Psoas muscle (tissue), 8 donors: ENCODE results near the gene GTF2A2. TPM values are rescaled to one million over a fixed set of nuclear protein-coding genes. Genes with fewer than 3 reads are reported as not detected.

ENCODE experiments used
- ATAC-seq, 4 donors: fragments of 200-7000 bp; cut with Tn5 transposase; one replicate each; pipeline ENCODE4 v1.9.1; 2020; ENCODE audit warnings: moderate library complexity in 3 of 4, mild to moderate bottlenecking in 2 of 4
- DNase-seq, 2 donors: peaks; one replicate each; pipeline ENCODE4 v3.0.0-alpha.2; 2020
- H3K27ac ChIP-seq: fragments of 200-600 bp; one replicate; pipeline ENCODE4 v1.8.0; 2022
- H3K27me3 ChIP-seq, 3 donors: fragments of 200-600 bp in 1 of 3; one replicate each; pipeline versions ENCODE4 v1.6.1 to v1.8.0; 2013 to 2022; ENCODE audit warnings: low read length in 2 of 3, mild to moderate bottlenecking in 2 of 3, moderate library complexity in 1 of 3; ENCODE audit not compliant: insufficient read depth in 3 of 3
- H3K36me3 ChIP-seq, 2 donors: fragments of 200-600 bp in 1 of 2; one replicate each; pipeline versions ENCODE4 v1.6.1 to v1.8.0; 2013 to 2022; ENCODE audit warnings: low read depth in 1 of 2, mild to moderate bottlenecking in 1 of 2, moderate library complexity in 1 of 2; ENCODE audit not compliant: insufficient read depth in 1 of 2
- H3K4me1 ChIP-seq: fragments of 200-600 bp; one replicate; pipeline ENCODE4 v1.8.0; 2022
- H3K4me3 ChIP-seq: fragments of 200-600 bp; one replicate; pipeline ENCODE4 v1.8.0; 2022; ENCODE audit warnings: mild to moderate bottlenecking
- H3K9me3 ChIP-seq: fragments of 200-600 bp; one replicate; pipeline ENCODE4 v1.8.0; 2022
- CTCF ChIP-seq: fragments of 200-600 bp; IDR thresholded peaks from one replicate; pipeline ENCODE4 v1.8.0; 2022; ENCODE audit warnings: antibody characterized with exemption
- WGBS, 3 donors: extraction: QIAGEN DNeasy Blood & Tissue Kit; methylation state at CpG; one replicate each; pipeline versions ENCODE4 v1.1.6 to v1.1.7; 2013; 5-methylcytosine and 5-hydroxymethylcytosine counted together
- intact Hi-C, 2 donors: fragments of 100-400 bp; cut with DNase I; formaldehyde crosslinking; loops; one replicate each; pipeline versions ENCODE4 v1.11.0 to v1.14.2; 2022
- polyA plus RNA-seq, 3 donors: library from polyadenylated mRNA; stranded (reverse); fragments of 200-250 nt; gene quantifications; one replicate each; pipeline ENCODE4 v1.2.3, GENCODE V29; 2013
- total RNA-seq, 4 donors: library from RNA; stranded (reverse); fragmentation: NEBNext Ultra II Directional in 2 of 4; extraction: Animal tissue kit (Norgen Biotek cat#: 25700) in 2 of 4; gene quantifications; one replicate each; pipeline versions ENCODE4 v1.2.1 to v1.2.4, GENCODE V29; 2021 to 2023
- donor health status: healthy with polysubstance abuse.
- donor health status: DM: no; HTN: no; CAD: no; lungs with moderate emphysema.
- donor health status: Bipolar disorder and iron deficiency.
- donor health status: healthy.
- donor health status: DM: yes; HTN: yes; CAD: no.
- donor health status: DM: no; HTN: no; CAD: no.
- donor health status: DM: no; HTN: no; CAD: no.
- donor health status: DM: yes; HTN: yes; CAD: no.

The GTF2A2 gene
- total and polyA plus RNA-seq, 7 donors: 84.1 to 229 (median 113) TPM

GRCh38 chr15:59611276-59612260 is 45.7 kb downstream of the GTF2A2 start, which contains the start of gene GCNT3:
Gene GCNT3, plus strand, starts transcription at chr15:59611783. Its CDS starts 6,456 bp downstream, at chr15:59618239.
- DNase-seq: no peak
- Histone ChIP-seq H3K4me1 (no peaks in the 10 kb centered on the region), H3K27me3 (peaks cover 0 to 10% (median 3%) of the 10 kb centered on the region in 3 donors), H3K9me3 (no peaks in the 10 kb centered on the region), H3K36me3 (no peaks in the 10 kb centered on the region), H3K27ac (no peak within 1 kb of the TSS), H3K4me3 (no peak within 1 kb of the TSS)
- TF ChIP-seq CTCF: no peak
- ATAC-seq: no peak
- intact Hi-C loops: no loop called here
- 76 to 77% (median 76%) methylated on average over 8 of the region's 8 CpGs for WGBS, 3 donors

GRCh38 chr15:59609730-59610712 is 47.3 kb downstream of the GTF2A2 start:
- Histone ChIP-seq H3K4me3 (no peak overlapping the region), H3K36me3 (no peaks in the 10 kb centered on the region), H3K9me3 (no peaks in the 10 kb centered on the region), H3K27me3 (peaks cover 0 to 6% (median 3%) of the 10 kb centered on the region in 3 donors), H3K4me1 (no peaks in the 10 kb centered on the region), H3K27ac (no peak overlapping the region)
- no peak for TF ChIP-seq CTCF
- no peak for ATAC-seq
- 57 to 65% (median 61%) methylated on average over 6 to 7 of the region's 7 CpGs for WGBS, 3 donors
- DNase-seq: no peak
- intact Hi-C loops: no loop called here

- DNase-seq (no peak), ATAC-seq (no peak)
- no peak overlapping the region for H3K27ac ChIP-seq
- intact Hi-C loops: no loop called here
- H3K36me3 ChIP-seq: no peaks in the 10 kb centered on the region
- 81 to 96% (median 81%) methylated on average over 5 of the region's 5 CpGs for WGBS, 3 donors
- no peaks in the 10 kb centered on the region for H3K9me3 ChIP-seq
- no peak overlapping the region for H3K4me3 ChIP-seq
- no peaks in the 10 kb centered on the region for H3K4me1 ChIP-seq
- TF ChIP-seq CTCF: no peak
- H3K27me3 ChIP-seq: peaks cover 0 to 6% (median 3%) of the 10 kb centered on the region in 3 donors
Measured at GRCh38 chr15:59605994-59606393, 51.3 kb downstream of the GTF2A2 start.

- intact Hi-C loops: no loop called here
- Histone ChIP-seq H3K4me1 (no peaks in the 10 kb centered on the region), H3K36me3 (no peaks in the 10 kb centered on the region), H3K27me3 (no peaks in the 10 kb centered on the region), H3K4me3 (no peak overlapping the region), H3K9me3 (no peaks in the 10 kb centered on the region), H3K27ac (no peak overlapping the region)
- no peak for TF ChIP-seq CTCF
- DNase-seq (no peak), ATAC-seq (no peak)
- WGBS, 3 donors: 72 to 91% (median 84%) methylated on average over 2 of the region's 2 CpGs
Measured at GRCh38 chr15:59598461-59598860, 58.9 kb downstream of the GTF2A2 start.
